ENCODE data around the gene LSM12.

DNA sequence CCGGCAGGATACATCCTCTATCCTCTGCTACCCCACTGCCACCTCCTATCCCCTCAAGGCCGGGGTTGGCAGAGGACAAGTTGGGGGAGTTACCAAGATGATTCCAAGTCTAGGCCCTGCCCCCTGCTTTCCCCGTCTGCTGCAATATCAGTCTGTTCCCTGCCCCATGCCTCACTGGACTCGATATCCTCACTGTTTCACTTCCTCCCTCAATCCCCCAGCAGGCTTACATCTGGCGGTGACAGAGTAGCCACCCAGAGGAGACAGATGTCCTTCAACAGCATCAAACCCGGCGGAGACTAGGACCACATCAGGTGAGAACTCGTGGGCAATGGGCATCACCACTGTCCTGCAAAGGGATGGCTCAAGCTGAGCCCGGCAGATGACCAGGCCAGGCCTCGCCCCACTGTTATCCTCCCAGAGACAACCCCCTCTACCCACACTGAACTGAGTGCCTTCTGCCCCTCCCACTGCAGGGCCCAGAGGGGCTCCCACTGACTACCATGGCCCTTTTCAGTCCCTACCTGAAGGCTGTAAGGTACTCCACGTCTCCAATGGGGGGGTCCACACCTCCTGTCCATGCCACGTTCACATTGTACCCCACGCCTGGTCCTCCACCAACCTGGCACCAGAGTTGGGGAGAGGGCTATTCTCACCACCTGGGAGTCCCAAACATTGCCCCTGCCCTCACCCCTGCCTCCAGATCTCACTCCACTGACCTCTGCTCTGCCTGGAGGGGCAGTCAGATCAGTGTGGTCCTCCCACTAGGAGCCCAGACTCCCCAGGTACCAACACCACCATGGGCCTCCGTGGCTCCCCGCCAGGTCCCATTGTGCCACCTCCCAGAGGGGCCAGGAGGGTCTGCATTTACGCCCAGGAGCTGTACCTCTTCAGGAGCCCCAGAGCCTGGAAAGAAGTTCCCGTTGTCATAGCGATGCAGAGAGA lies 13.7 kb upstream of the LSM12 start:
- TF ChIP-seq, protein P1, sequence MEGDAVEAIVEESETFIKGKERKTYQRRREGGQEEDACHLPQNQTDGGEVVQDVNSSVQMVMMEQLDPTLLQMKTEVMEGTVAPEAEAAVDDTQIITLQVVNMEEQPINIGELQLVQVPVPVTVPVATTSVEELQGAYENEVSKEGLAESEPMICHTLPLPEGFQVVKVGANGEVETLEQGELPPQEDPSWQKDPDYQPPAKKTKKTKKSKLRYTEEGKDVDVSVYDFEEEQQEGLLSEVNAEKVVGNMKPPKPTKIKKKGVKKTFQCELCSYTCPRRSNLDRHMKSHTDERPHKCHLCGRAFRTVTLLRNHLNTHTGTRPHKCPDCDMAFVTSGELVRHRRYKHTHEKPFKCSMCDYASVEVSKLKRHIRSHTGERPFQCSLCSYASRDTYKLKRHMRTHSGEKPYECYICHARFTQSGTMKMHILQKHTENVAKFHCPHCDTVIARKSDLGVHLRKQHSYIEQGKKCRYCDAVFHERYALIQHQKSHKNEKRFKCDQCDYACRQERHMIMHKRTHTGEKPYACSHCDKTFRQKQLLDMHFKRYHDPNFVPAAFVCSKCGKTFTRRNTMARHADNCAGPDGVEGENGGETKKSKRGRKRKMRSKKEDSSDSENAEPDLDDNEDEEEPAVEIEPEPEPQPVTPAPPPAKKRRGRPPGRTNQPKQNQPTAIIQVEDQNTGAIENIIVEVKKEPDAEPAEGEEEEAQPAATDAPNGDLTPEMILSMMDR (IDR thresholded peaks at IDR 0.05; ENCODE audit: low read depth, low read length, poor library complexity, severe bottlenecking) = no peak
- TF ChIP-seq EZH2phosphoT487 (IDR thresholded peaks at IDR 0.05; ENCODE audit: borderline replicate concordance, low read length) = no peak
